ENCODE results near the gene MON1B. TPM values are rescaled to one million over a fixed set of nuclear protein-coding genes. Genes with fewer than 3 reads are reported as not detected.

Gene MON1B
- total RNA-seq, 1 donor from 2014 or later: 31.9 TPM

GRCh38 chr16:77206533-77206932 lies 15.5 kb downstream of the MON1B start:
- DNase-seq (ENCODE audit: low spot score in 2 of 2): no peak
- H3K27ac ChIP-seq: no peak overlapping the region
- H3K9me3 ChIP-seq: no peaks in the 10 kb centered on the region
- H3K4me1 ChIP-seq: no peaks in the 10 kb centered on the region
- intact Hi-C loops (cut with DNase I): no loop called here
- no peak overlapping the region for H3K4me3 ChIP-seq
- no peak for TF ChIP-seq CTCF (IDR thresholded peaks at IDR 0.05)
- H3K36me3 ChIP-seq: no peaks in the 10 kb centered on the region
- H3K27me3 ChIP-seq: no peaks in the 10 kb centered on the region

GRCh38 chr16:77207030-77207429 lies 16.0 kb downstream of the MON1B start:
- Histone ChIP-seq H3K27me3 (no peaks in the 10 kb centered on the region), H3K9me3 (no peaks in the 10 kb centered on the region), H3K4me1 (peaks cover 0 to under 1% of the 10 kb centered on the region in 2 donors), H3K36me3 (no peaks in the 10 kb centered on the region), H3K4me3 (no peak overlapping the region), H3K27ac (no peak overlapping the region)
- no peak for DNase-seq (ENCODE audit: low spot score in 2 of 2)
- TF ChIP-seq CTCF (IDR thresholded peaks at IDR 0.05): no peak
- intact Hi-C loops (cut with DNase I): no loop called here

- Histone ChIP-seq H3K4me3 (no peak overlapping the region), H3K4me1 (peaks cover 0 to 6% of the 10 kb centered on the region in 2 donors), H3K36me3 (no peaks in the 10 kb centered on the region), H3K9me3 (no peaks in the 10 kb centered on the region), H3K27me3 (no peaks in the 10 kb centered on the region), H3K27ac (no peak overlapping the region)
- no peak for TF ChIP-seq CTCF (IDR thresholded peaks at IDR 0.05)
- intact Hi-C loops (cut with DNase I): no loop called here
- no peak for DNase-seq (ENCODE audit: low spot score in 2 of 2)
These were observed 17.4 kb downstream of the MON1B start for GRCh38 chr16:77208382-77208781.

- H3K4me1 ChIP-seq: peaks cover 0 to 6% of the 10 kb centered on the region in 2 donors
- H3K27ac ChIP-seq: peak overlapping the region; percentile 22 to 65
- no peaks in the 10 kb centered on the region for H3K36me3 ChIP-seq
- peak in 1 of 2 donors; percentile 70 for DNase-seq (ENCODE audit: low spot score in 2 of 2)
- H3K4me3 ChIP-seq: peak overlapping the region; percentile 75 to 86
- H3K27me3 ChIP-seq: no peaks in the 10 kb centered on the region
- no peak for TF ChIP-seq CTCF (IDR thresholded peaks at IDR 0.05)
- intact Hi-C loops (cut with DNase I): no loop called here
- no peaks in the 10 kb centered on the region for H3K9me3 ChIP-seq
These were observed 21.1 kb downstream of the MON1B start for GRCh38 chr16:77211880-77212740.

- Histone ChIP-seq H3K9me3 (no peaks in the 10 kb centered on the region), H3K36me3 (no peaks in the 10 kb centered on the region), H3K27ac (peak overlapping the region; percentile 22 to 65), H3K4me3 (peak overlapping the region; percentile 75 to 86), H3K27me3 (no peaks in the 10 kb centered on the region), H3K4me1 (peaks cover 0 to 6% of the 10 kb centered on the region in 2 donors)
- TF ChIP-seq CTCF (IDR thresholded peaks at IDR 0.05): no peak
- intact Hi-C loops (cut with DNase I): no loop called here
- DNase-seq (ENCODE audit: low spot score in 2 of 2): peak in 1 of 2 donors; percentile 76
These were observed 22.0 kb downstream of the MON1B start for GRCh38 chr16:77212741-77213541.

All from ascending aorta (tissue), 2 donors.